Ishikawa (cell line): ENCODE results near the gene RBL2.

Source experiments
- CEBPB ChIP-seq: IDR thresholded peaks from 2 replicates; pipeline ENCODE4 v1.6.1; 2012
- CREB1 ChIP-seq: IDR thresholded peaks from 2 replicates; pipeline ENCODE4 v1.6.1; 2012; ENCODE audit warnings: low read depth
- EGR1 ChIP-seq: IDR thresholded peaks from 2 replicates; pipeline ENCODE4 v1.6.1; 2012
- EP300 ChIP-seq: IDR thresholded peaks from 2 replicates; pipeline ENCODE4 v1.6.1; 2012; ENCODE audit warnings: borderline replicate concordance
- FOXM1 ChIP-seq: IDR thresholded peaks from 2 replicates; pipeline ENCODE4 v1.6.1; 2012; ENCODE audit warnings: low read depth, borderline replicate concordance
- NFIC ChIP-seq: IDR thresholded peaks from 2 replicates; pipeline ENCODE4 v1.6.1; 2012
- RAD21 ChIP-seq: IDR thresholded peaks from 2 replicates; pipeline ENCODE4 v1.6.1; 2012; ENCODE audit warnings: low read depth
- TAF1 ChIP-seq: IDR thresholded peaks from 2 replicates; pipeline ENCODE4 v1.6.1; 2012; ENCODE audit warnings: low read depth, mild to moderate bottlenecking
- TCF12 ChIP-seq: IDR thresholded peaks from 2 replicates; pipeline ENCODE4 v1.6.1; 2012; ENCODE audit warnings: low read depth
- TEAD4 ChIP-seq: IDR thresholded peaks from 2 replicates; pipeline ENCODE4 v1.6.1; 2012
- YY1 ChIP-seq: IDR thresholded peaks from 2 replicates; pipeline ENCODE4 v1.6.1; 2012; ENCODE audit warnings: low read depth
- ZBTB7A ChIP-seq: IDR thresholded peaks from 2 replicates; pipeline ENCODE4 v1.6.1; 2012; ENCODE audit warnings: low read depth
- TF ChIP-seq, protein P1 (sequence below): IDR thresholded peaks from 2 replicates; pipeline ENCODE4 v1.6.1; 2012
- TF ChIP-seq, protein P2 (sequence below): IDR thresholded peaks from 2 replicates; pipeline ENCODE4 v1.6.1; 2012; ENCODE audit warnings: low read depth, mild to moderate bottlenecking
- TF ChIP-seq, protein P3 (sequence below): IDR thresholded peaks from 2 replicates; pipeline ENCODE4 v1.6.1; 2012

RBL2 gene

DNA sequence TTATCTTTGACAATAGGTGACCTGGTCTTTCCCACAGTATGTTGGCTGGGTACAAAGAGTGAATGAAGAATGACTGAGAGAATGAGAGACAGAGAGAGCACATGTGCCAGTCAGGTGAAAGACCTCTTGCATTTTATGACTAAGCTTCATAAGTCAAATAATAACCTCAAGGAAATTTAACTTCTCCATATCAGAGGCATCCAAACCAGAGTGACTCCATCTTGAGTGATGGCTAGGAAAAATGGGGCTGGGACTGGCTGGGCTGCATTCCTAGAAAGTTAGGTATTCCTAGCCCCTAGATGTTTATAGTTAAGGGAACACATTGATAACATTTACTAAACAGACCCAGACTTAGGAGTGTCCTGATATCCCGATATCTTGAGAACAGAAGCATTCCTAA, 3.9 kb upstream of the RBL2 start:
- TF ChIP-seq, protein P1, sequence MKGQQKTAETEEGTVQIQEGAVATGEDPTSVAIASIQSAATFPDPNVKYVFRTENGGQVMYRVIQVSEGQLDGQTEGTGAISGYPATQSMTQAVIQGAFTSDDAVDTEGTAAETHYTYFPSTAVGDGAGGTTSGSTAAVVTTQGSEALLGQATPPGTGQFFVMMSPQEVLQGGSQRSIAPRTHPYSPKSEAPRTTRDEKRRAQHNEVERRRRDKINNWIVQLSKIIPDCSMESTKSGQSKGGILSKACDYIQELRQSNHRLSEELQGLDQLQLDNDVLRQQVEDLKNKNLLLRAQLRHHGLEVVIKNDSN, result no peak
- TF ChIP-seq RAD21 (no peak), YY1 (no peak), TCF12 (no peak), CEBPB (no peak), ZBTB7A (no peak), TAF1 (no peak), EGR1 (no peak), CREB1 (no peak), EP300 (no peak), FOXM1 (no peak), TEAD4 (no peak), NFIC (no peak)
- TF ChIP-seq, protein P2, sequence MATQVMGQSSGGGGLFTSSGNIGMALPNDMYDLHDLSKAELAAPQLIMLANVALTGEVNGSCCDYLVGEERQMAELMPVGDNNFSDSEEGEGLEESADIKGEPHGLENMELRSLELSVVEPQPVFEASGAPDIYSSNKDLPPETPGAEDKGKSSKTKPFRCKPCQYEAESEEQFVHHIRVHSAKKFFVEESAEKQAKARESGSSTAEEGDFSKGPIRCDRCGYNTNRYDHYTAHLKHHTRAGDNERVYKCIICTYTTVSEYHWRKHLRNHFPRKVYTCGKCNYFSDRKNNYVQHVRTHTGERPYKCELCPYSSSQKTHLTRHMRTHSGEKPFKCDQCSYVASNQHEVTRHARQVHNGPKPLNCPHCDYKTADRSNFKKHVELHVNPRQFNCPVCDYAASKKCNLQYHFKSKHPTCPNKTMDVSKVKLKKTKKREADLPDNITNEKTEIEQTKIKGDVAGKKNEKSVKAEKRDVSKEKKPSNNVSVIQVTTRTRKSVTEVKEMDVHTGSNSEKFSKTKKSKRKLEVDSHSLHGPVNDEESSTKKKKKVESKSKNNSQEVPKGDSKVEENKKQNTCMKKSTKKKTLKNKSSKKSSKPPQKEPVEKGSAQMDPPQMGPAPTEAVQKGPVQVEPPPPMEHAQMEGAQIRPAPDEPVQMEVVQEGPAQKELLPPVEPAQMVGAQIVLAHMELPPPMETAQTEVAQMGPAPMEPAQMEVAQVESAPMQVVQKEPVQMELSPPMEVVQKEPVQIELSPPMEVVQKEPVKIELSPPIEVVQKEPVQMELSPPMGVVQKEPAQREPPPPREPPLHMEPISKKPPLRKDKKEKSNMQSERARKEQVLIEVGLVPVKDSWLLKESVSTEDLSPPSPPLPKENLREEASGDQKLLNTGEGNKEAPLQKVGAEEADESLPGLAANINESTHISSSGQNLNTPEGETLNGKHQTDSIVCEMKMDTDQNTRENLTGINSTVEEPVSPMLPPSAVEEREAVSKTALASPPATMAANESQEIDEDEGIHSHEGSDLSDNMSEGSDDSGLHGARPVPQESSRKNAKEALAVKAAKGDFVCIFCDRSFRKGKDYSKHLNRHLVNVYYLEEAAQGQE, result no peak
- TF ChIP-seq, protein P3, sequence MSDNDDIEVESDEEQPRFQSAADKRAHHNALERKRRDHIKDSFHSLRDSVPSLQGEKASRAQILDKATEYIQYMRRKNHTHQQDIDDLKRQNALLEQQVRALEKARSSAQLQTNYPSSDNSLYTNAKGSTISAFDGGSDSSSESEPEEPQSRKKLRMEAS, result no peak

DNA sequence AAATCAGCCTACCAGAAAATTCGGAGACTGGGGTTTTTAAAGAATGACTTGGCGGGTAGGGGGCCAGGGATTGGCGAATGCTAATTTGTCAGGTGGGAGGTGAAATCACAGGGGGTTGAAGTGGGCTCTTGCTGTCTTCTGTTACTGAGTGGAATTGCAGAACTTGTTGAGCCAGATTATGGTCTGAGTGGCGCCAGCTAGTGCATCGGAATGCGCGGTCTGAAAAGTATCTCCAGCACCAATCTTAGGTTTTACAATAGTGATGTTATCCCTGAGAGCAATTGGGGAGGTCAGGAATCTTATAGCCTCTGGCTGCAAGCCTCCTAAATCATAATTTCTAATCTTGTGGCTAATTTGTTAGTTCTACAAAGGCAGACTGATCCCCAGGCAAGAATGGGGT, 762 bp upstream of the RBL2 start:
- TF ChIP-seq YY1, result no peak

DNA sequence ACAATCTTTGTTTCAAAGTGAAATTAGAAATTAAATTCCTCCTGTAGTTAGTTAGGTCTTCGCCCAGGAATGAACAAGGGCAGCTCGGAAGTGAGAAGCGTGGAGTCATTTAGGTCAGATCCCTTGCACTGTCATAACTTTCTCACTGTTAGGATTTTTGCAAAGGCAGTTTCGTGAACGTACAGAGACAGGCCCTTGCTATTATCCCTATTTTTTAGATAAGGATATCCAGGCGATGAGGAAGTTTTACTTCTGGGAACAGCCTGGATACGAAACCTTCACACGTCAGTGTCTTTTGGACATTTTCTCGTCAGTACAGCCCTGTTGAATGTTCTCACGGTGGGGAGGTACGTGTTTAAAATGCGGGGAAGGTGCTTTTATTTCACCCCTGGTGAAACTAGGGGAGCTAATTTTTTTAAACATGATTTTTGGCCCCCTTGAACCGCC, 318 bp upstream of the RBL2 start:
- TF ChIP-seq TEAD4 (no peak), CREB1 (no peak), NFIC (no peak), ZBTB7A (no peak), TAF1 (no peak), RAD21 (no peak), CEBPB (no peak), YY1 (no peak), FOXM1 (no peak), EGR1 (no peak), TCF12 (no peak), EP300 (no peak)
- TF ChIP-seq, protein P1, result no peak
- TF ChIP-seq, protein P3, result no peak
- TF ChIP-seq, protein P2, result no peak

DNA sequence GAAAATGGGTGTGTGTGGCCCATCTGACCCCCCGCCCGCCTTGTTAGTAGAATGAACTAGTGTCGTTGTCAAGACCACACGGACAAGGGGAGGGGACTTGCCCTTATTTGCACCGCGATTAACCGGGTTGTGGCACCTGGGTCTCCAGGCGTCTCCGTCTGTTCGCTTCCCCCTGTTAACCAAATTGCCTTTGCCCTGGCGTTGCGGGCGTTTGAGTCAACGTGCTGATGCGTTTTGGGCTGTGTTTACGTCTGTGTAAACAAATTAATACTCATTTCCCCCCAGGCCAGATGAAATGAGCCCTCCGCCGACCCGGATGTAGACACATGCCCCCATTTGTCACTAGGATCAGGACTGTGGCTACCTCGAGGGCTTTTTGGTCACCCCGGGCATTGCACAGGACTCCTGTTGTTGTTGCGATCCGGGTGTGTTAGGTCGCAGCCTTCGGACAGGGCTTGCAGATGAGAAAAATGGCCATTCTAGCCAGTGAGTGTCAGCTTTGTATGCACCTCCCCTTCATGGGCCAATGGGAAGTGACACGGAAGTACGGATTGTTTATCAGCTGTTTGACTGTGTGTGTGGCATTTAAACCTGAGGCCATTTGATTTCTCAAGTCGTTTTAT, 906 bp downstream of the RBL2 start:
- TF ChIP-seq CREB1, result no peak
- TF ChIP-seq TCF12, result no peak
- TF ChIP-seq, protein P3, result peak; percentile 62
- TF ChIP-seq YY1, result 0 out of 2 replicates have a peak, but pooled peaks have one; percentile 40
- no peak for TF ChIP-seq EP300
- no peak for TF ChIP-seq ZBTB7A
- no peak for TF ChIP-seq TEAD4

DNA sequence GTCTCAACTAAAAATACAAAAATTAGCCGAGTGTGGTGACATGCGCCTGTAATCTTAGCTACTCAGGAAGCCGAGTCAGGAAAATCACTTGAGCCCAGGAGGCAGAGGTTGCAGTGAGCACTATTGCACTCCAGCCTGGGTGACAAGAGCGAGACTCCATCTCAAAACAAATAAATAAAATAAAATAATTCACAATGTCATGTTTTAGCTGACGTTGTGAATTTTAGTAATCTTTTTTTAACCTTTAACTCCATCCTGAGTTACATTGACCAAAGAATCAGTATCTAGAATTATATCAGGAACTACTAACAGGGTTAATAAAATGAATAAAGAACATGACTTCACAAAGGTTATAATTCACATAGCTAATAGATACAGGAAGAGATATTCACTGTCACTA, 5.9 kb downstream of the RBL2 start:
- no peak for TF ChIP-seq TEAD4
- no peak for TF ChIP-seq TCF12
- TF ChIP-seq, protein P3, result no peak
- TF ChIP-seq ZBTB7A, result no peak
- no peak for TF ChIP-seq NFIC
- TF ChIP-seq CREB1, result no peak
- no peak for TF ChIP-seq EGR1
- TF ChIP-seq YY1, result no peak
- TF ChIP-seq RAD21, result no peak
- TF ChIP-seq CEBPB, result no peak
- TF ChIP-seq, protein P2, result no peak
- no peak for TF ChIP-seq FOXM1
- TF ChIP-seq EP300, result no peak
- TF ChIP-seq, protein P1, result no peak
- no peak for TF ChIP-seq TAF1
